Lower leg skin (tissue), 4 donors: ENCODE results near the gene TLCD4. TPM values are rescaled to one million over a fixed set of nuclear protein-coding genes. Genes with fewer than 3 reads are reported as not detected.
"Not testable (repeated sequence)": the region's sequence is repeated elsewhere in the genome, so short reads cannot be mapped to it uniquely, and the experiment has no call there.

Experiments used
- DNase-seq, 2 donors: peaks; one replicate each; pipeline ENCODE4 v3.0.0-alpha.2; 2019; ENCODE audit warnings: low spot score in 2 of 2
- H3K4me3 ChIP-seq: fragments of 200-600 bp; sonication (generic); 2 replicates; pipeline ENCODE4 v1.5.1; 2017; ENCODE audit warnings: mild to moderate bottlenecking, low read depth; ENCODE audit not compliant: poor library complexity, severe bottlenecking
- POLR2A ChIP-seq, 2 donors: fragments of 450-650 bp; IDR thresholded peaks; one replicate each; pipeline ENCODE4 v1.6.1; 2016 to 2017; ENCODE audit warnings: antibody characterized with exemption in 2 of 2, mild to moderate bottlenecking in 1 of 2, moderate library complexity in 1 of 2
- WGBS, 2 donors: methylation state at CpG; one replicate each; pipeline ENCODE4 v1.1.5; 2018; 5-methylcytosine and 5-hydroxymethylcytosine counted together
- intact Hi-C: fragments of 100-400 bp; cut with DNase I; formaldehyde crosslinking; loops from one replicate; pipeline ENCODE4 v1.15.0; 2023; ENCODE audit warnings: low total_unique reads
- total RNA-seq, 4 donors: library from RNA; depleted of rRNA; stranded (reverse); fragments of >200 nt; gene quantifications; one replicate each; pipeline ENCODE4 v1.1.0, GENCODE V29; 2016
- TF ChIP-seq, protein P1 (sequence below), 3 donors: fragments of 450-650 bp; IDR thresholded peaks; one replicate each; pipeline ENCODE4 v1.5.1; 2016; ENCODE audit warnings: antibody characterized with exemption in 3 of 3, mild to moderate bottlenecking in 3 of 3, moderate library complexity in 2 of 3

Gene TLCD4
- total RNA-seq, 4 donors from 2014 or later, result 2.9 to 9.0 (median 4.9) TPM

DNA sequence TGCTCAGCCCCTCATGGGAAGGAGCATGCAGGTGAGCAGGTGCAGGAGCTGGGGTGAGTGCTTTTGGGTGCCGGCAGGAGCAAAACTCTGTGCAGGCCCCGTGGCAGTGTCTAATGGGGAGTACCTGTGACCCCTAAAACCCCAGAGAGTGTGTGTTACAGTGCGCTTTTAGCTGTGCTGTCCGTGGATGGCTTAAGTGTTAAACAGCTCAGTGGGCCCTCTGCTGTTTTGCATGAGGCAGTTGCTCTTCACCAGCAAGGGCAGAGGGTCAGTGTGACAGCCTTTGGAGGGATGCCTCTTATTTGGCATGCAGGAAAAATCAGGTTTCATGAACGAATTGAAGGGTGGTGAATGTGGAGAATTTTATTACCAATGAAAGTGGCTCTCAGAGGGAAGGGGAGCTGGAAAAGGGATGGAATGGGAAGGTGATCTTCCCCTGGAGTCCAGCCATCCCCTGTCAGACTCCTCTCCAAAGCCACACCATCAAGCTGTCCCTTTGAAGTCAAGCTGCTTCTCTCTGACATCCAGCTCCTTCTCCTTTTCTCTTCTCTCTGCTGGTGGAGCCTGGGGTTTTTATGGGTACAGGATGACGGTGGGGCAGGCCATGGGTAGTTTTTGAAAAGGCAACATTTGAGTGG is 27.4 kb upstream of the TLCD4 start:
- DNase-seq, result no peak
- intact Hi-C loops, result no loop called here
- 93 to 94% methylated on average over 6 of the region's 6 CpGs for WGBS, 2 donors
- TF ChIP-seq POLR2A (IDR thresholded peaks at IDR 0.05), result no peak
- TF ChIP-seq, protein P1, sequence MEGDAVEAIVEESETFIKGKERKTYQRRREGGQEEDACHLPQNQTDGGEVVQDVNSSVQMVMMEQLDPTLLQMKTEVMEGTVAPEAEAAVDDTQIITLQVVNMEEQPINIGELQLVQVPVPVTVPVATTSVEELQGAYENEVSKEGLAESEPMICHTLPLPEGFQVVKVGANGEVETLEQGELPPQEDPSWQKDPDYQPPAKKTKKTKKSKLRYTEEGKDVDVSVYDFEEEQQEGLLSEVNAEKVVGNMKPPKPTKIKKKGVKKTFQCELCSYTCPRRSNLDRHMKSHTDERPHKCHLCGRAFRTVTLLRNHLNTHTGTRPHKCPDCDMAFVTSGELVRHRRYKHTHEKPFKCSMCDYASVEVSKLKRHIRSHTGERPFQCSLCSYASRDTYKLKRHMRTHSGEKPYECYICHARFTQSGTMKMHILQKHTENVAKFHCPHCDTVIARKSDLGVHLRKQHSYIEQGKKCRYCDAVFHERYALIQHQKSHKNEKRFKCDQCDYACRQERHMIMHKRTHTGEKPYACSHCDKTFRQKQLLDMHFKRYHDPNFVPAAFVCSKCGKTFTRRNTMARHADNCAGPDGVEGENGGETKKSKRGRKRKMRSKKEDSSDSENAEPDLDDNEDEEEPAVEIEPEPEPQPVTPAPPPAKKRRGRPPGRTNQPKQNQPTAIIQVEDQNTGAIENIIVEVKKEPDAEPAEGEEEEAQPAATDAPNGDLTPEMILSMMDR (IDR thresholded peaks at IDR 0.05), result no peak
- H3K4me3 ChIP-seq, result no peak overlapping the region

GRCh38 chr1:95091290-95091689 is 25.9 kb upstream of the TLCD4 start:
- 71 to 91% methylated on average over 14 to 28 of the region's 28 CpGs for WGBS, 2 donors
- DNase-seq, intact Hi-C loops, H3K4me3 ChIP-seq: not testable (repeated sequence)

DNA sequence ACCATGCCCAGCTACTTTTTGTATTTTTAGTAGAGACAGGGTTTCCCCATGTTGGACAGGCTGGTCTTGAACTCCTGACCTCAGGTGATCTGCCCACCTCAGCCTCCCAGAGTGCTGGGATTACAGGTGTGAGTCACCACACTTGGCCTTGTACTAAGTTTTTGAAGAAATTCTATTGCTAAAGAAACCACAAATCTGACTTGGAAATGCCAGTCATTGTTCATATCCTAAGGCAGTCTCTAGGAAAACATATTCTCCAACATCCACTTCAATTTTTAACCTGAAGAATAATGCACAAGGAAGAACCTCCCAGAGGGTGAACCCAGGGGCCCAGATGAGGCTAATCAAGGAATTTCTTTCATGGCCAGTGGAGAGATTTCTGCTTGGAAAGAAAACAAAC is 24.3 kb upstream of the TLCD4 start:
- DNase-seq, intact Hi-C loops, H3K4me3 ChIP-seq: not testable (repeated sequence)

- no peak for DNase-seq
- no peak overlapping the region for H3K4me3 ChIP-seq
- TF ChIP-seq, protein P1 (IDR thresholded peaks at IDR 0.05), result no peak
- TF ChIP-seq POLR2A (IDR thresholded peaks at IDR 0.05), result no peak
- intact Hi-C loops, result no loop called here
- WGBS, 2 donors, result 52 to 96% methylated on average over 1 of the region's 1 CpG
Observed at GRCh38 chr1:95093296-95093695, 23.9 kb upstream of the TLCD4 start.

- 64 to 68% methylated on average over 2 of the region's 2 CpGs for WGBS, 2 donors
- intact Hi-C loops, result no loop called here
Observed at GRCh38 chr1:95094923-95095322, 22.2 kb upstream of the TLCD4 start.

GRCh38 chr1:95095833-95096217 is 21.3 kb upstream of the TLCD4 start:
- H3K4me3 ChIP-seq, result no peak overlapping the region
- WGBS, 2 donors, result 64 to 76% methylated on average over 2 of the region's 2 CpGs
- no peak for DNase-seq
- intact Hi-C loops, result no loop called here
- no peak for TF ChIP-seq POLR2A (IDR thresholded peaks at IDR 0.05)
- TF ChIP-seq, protein P1 (IDR thresholded peaks at IDR 0.05), result no peak

More at GRCh38 chr1:95094923-95095322, 22.2 kb upstream of the TLCD4 start:
- DNase-seq, result no peak
- TF ChIP-seq, protein P1 (IDR thresholded peaks at IDR 0.05), result no peak
- TF ChIP-seq POLR2A (IDR thresholded peaks at IDR 0.05), result no peak
- H3K4me3 ChIP-seq, result no peak overlapping the region

- intact Hi-C loops, result no loop called here
- no peak for DNase-seq
- H3K4me3 ChIP-seq, result no peak overlapping the region
- TF ChIP-seq, protein P1 (IDR thresholded peaks at IDR 0.05), result no peak
- TF ChIP-seq POLR2A (IDR thresholded peaks at IDR 0.05), result no peak
- WGBS, 2 donors, result 75% methylated on average over 6 of the region's 6 CpGs
Observed at GRCh38 chr1:95096218-95096841, 20.8 kb upstream of the TLCD4 start.
